Measurements from ENCODE around the gene ART4.

DNA sequence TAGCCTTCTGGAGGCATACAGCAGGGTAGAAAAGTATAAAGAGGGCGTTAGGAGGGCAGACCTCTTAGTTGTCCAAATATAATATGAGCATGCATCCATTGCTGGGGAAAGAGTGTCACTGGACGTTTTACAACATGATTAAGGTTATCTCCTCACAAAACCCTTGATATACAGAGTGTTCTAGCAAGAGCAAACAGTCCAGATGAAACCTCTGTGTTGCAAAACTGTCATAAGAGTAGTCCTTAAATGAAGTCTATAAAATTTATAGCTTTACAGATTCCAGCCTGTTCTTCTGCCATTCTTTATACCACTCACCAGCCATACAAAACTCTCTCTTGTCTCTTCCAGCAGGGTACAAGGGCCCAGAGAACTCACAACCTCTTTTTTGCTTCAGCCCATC, 61.8 kb downstream of the ART4 start:
- TF ChIP-seq, protein P1, sequence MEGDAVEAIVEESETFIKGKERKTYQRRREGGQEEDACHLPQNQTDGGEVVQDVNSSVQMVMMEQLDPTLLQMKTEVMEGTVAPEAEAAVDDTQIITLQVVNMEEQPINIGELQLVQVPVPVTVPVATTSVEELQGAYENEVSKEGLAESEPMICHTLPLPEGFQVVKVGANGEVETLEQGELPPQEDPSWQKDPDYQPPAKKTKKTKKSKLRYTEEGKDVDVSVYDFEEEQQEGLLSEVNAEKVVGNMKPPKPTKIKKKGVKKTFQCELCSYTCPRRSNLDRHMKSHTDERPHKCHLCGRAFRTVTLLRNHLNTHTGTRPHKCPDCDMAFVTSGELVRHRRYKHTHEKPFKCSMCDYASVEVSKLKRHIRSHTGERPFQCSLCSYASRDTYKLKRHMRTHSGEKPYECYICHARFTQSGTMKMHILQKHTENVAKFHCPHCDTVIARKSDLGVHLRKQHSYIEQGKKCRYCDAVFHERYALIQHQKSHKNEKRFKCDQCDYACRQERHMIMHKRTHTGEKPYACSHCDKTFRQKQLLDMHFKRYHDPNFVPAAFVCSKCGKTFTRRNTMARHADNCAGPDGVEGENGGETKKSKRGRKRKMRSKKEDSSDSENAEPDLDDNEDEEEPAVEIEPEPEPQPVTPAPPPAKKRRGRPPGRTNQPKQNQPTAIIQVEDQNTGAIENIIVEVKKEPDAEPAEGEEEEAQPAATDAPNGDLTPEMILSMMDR (IDR thresholded peaks at IDR 0.05; ENCODE audit: low read depth, low read length, missing input control) = no peak
- TF ChIP-seq, protein P2, sequence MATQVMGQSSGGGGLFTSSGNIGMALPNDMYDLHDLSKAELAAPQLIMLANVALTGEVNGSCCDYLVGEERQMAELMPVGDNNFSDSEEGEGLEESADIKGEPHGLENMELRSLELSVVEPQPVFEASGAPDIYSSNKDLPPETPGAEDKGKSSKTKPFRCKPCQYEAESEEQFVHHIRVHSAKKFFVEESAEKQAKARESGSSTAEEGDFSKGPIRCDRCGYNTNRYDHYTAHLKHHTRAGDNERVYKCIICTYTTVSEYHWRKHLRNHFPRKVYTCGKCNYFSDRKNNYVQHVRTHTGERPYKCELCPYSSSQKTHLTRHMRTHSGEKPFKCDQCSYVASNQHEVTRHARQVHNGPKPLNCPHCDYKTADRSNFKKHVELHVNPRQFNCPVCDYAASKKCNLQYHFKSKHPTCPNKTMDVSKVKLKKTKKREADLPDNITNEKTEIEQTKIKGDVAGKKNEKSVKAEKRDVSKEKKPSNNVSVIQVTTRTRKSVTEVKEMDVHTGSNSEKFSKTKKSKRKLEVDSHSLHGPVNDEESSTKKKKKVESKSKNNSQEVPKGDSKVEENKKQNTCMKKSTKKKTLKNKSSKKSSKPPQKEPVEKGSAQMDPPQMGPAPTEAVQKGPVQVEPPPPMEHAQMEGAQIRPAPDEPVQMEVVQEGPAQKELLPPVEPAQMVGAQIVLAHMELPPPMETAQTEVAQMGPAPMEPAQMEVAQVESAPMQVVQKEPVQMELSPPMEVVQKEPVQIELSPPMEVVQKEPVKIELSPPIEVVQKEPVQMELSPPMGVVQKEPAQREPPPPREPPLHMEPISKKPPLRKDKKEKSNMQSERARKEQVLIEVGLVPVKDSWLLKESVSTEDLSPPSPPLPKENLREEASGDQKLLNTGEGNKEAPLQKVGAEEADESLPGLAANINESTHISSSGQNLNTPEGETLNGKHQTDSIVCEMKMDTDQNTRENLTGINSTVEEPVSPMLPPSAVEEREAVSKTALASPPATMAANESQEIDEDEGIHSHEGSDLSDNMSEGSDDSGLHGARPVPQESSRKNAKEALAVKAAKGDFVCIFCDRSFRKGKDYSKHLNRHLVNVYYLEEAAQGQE (IDR thresholded peaks at IDR 0.05) = no peak
- TF ChIP-seq, protein P3, sequence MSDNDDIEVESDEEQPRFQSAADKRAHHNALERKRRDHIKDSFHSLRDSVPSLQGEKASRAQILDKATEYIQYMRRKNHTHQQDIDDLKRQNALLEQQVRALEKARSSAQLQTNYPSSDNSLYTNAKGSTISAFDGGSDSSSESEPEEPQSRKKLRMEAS (IDR thresholded peaks at IDR 0.05) = no peak
- TF ChIP-seq RAD21 (IDR thresholded peaks at IDR 0.05) (no peak), TAF1 (conservative IDR thresholded peaks at IDR 0.05) (no peak), JUND (IDR thresholded peaks at IDR 0.05) (no peak), SP1 (IDR thresholded peaks at IDR 0.05) (no peak), RXRA (IDR thresholded peaks at IDR 0.05) (no peak), FOXA2 (IDR thresholded peaks at IDR 0.05) (no peak), EGR1 (IDR thresholded peaks at IDR 0.05; ENCODE audit: low read depth in 2 of 2) (no peak)
- TF ChIP-seq, protein P4, sequence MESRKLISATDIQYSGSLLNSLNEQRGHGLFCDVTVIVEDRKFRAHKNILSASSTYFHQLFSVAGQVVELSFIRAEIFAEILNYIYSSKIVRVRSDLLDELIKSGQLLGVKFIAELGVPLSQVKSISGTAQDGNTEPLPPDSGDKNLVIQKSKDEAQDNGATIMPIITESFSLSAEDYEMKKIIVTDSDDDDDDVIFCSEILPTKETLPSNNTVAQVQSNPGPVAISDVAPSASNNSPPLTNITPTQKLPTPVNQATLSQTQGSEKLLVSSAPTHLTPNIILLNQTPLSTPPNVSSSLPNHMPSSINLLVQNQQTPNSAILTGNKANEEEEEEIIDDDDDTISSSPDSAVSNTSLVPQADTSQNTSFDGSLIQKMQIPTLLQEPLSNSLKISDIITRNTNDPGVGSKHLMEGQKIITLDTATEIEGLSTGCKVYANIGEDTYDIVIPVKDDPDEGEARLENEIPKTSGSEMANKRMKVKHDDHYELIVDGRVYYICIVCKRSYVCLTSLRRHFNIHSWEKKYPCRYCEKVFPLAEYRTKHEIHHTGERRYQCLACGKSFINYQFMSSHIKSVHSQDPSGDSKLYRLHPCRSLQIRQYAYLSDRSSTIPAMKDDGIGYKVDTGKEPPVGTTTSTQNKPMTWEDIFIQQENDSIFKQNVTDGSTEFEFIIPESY (IDR thresholded peaks at IDR 0.05) = no peak
